Calu3 (cell line): ENCODE results near the gene SPATA6L. TPM values are rescaled to one million over a fixed set of nuclear protein-coding genes. Genes with fewer than 3 reads are reported as not detected.
A peak's percentile ranks its signal among the peaks of the same experiment; 100 is the strongest.
"Not testable (repeated sequence)": the region's sequence is repeated elsewhere in the genome, so short reads cannot be mapped to it uniquely, and the experiment has no call there.

Experiments
- BruUV-seq: library from RNA; stranded (reverse); fragments of 400-500 nt; replicated peaks from 2 replicates; lab custom pipeline; 2021; lab: Mats Ljungman, UMichigan
- CTCF ChIA-PET: fragments of 300-600 bp; sonication (Branson Sonifier 250); formaldehyde crosslinking; loops from one replicate; lab custom pipeline; 2022; ENCODE audit warnings: antibody characterized with exemption; lab: Charles Lee
- DNase-seq: peaks from one replicate; pipeline ENCODE4 v3.0.0; 2022
- H3K27ac Mint-ChIP-seq: one replicate; pipeline ENCODE4 v1.8.0; 2022; ENCODE audit warnings: mixed read lengths; ENCODE audit not compliant: unreplicated experiment
- H3K27me3 Mint-ChIP-seq: one replicate; pipeline ENCODE4 v1.8.0; 2022; ENCODE audit warnings: mixed read lengths; ENCODE audit not compliant: unreplicated experiment
- H3K36me3 Mint-ChIP-seq: one replicate; pipeline ENCODE4 v1.8.0; 2022; ENCODE audit warnings: mild to moderate bottlenecking, moderate library complexity, mixed read lengths; ENCODE audit not compliant: insufficient read depth, unreplicated experiment
- H3K4me1 Mint-ChIP-seq: one replicate; pipeline ENCODE4 v1.8.0; 2022; ENCODE audit warnings: mild to moderate bottlenecking, low read depth, mixed read lengths; ENCODE audit not compliant: unreplicated experiment
- H3K4me3 Mint-ChIP-seq: one replicate; pipeline ENCODE4 v1.8.0; 2022; ENCODE audit warnings: mild to moderate bottlenecking, low read depth, moderate library complexity, mixed read lengths; ENCODE audit not compliant: unreplicated experiment
- H3K9me3 Mint-ChIP-seq: one replicate; pipeline ENCODE4 v1.8.0; 2022; ENCODE audit warnings: low read depth, mixed read lengths; ENCODE audit not compliant: unreplicated experiment
- CTCF ChIP-seq: fragments of 200-600 bp; IDR thresholded peaks from one replicate; pipeline ENCODE4 v1.8.0; 2022; ENCODE audit warnings: antibody characterized with exemption; ENCODE audit not compliant: unreplicated experiment
- intact Hi-C: fragments of 100-400 bp; cut with micrococcal nuclease; formaldehyde crosslinking; loops from one replicate; pipeline ENCODE4 v1.10.0; 2022; ENCODE audit not compliant: unreplicated experiment
- total RNA-seq: library from RNA; stranded (reverse); gene quantifications from 2 replicates; pipeline ENCODE4 v1.2.3, GENCODE V29; 2022

Gene SPATA6L
- total RNA-seq, 1 experiment from 2014 or later, result 5.7 TPM

GRCh38 chr9:4661611-4662010 lies 4.7 kb downstream of the SPATA6L start:
- intact Hi-C loops, result no loop called here
- H3K27me3 Mint-ChIP-seq, result no peaks in the 10 kb centered on the region
- BruUV-seq, result no TSS peak
- peaks cover 17% of the 10 kb centered on the region for H3K4me1 Mint-ChIP-seq
- TF ChIP-seq CTCF, result no peak
- DNase-seq, result no peak
- CTCF ChIA-PET, result no interaction called here
- peak overlapping the region; percentile 69 for H3K27ac Mint-ChIP-seq
- peaks cover 37% of the 10 kb centered on the region for H3K36me3 Mint-ChIP-seq
- H3K9me3 Mint-ChIP-seq, result no peaks in the 10 kb centered on the region
- peak overlapping the region; percentile 79 for H3K4me3 Mint-ChIP-seq

- BruUV-seq, result TSS peak; percentile 6
- DNase-seq, result no peak
- H3K9me3 Mint-ChIP-seq, result no peaks in the 10 kb centered on the region
- H3K4me3 Mint-ChIP-seq, result no peak overlapping the region
- peaks cover 33% of the 10 kb centered on the region for H3K36me3 Mint-ChIP-seq
- intact Hi-C loops, result no loop called here
- CTCF ChIA-PET, result no interaction called here
- H3K27me3 Mint-ChIP-seq, result no peaks in the 10 kb centered on the region
- no peak for TF ChIP-seq CTCF
- no peak overlapping the region for H3K27ac Mint-ChIP-seq
- peaks cover 13% of the 10 kb centered on the region for H3K4me1 Mint-ChIP-seq
Measured at GRCh38 chr9:4661165-4661564, 5.1 kb downstream of the SPATA6L start.

GRCh38 chr9:4660665-4661064 lies 5.6 kb downstream of the SPATA6L start:
- Mint-ChIP-seq H3K36me3 (peaks cover 28% of the 10 kb centered on the region), H3K4me1 (peaks cover 13% of the 10 kb centered on the region)
- CTCF ChIA-PET, DNase-seq, intact Hi-C loops, H3K4me3 Mint-ChIP-seq, BruUV-seq, H3K27me3 Mint-ChIP-seq, H3K9me3 Mint-ChIP-seq, H3K27ac Mint-ChIP-seq: not testable (repeated sequence)

GRCh38 chr9:4657426-4658159 lies 8.7 kb downstream of the SPATA6L start:
- CTCF ChIA-PET, result interaction anchor here (0.8 kb wide), 1 partner anchor 22 kb away, joined by 3 read pairs; the partner anchor contains the start of gene CDC37L1
- intact Hi-C loops, result no loop called here
- no peak overlapping the region for H3K4me3 Mint-ChIP-seq
- no peak overlapping the region for H3K27ac Mint-ChIP-seq
- H3K9me3 Mint-ChIP-seq, result no peaks in the 10 kb centered on the region
- no peak for TF ChIP-seq CTCF
- no TSS peak for BruUV-seq
- no peaks in the 10 kb centered on the region for H3K27me3 Mint-ChIP-seq
- no peaks in the 10 kb centered on the region for H3K4me1 Mint-ChIP-seq
- peaks cover 9% of the 10 kb centered on the region for H3K36me3 Mint-ChIP-seq
- DNase-seq, result no peak

- H3K36me3 Mint-ChIP-seq, result no peaks in the 10 kb centered on the region
- no peak for DNase-seq
- no TSS peak for BruUV-seq
- no peaks in the 10 kb centered on the region for H3K9me3 Mint-ChIP-seq
- H3K27me3 Mint-ChIP-seq, result no peaks in the 10 kb centered on the region
- CTCF ChIA-PET, result no interaction called here
- intact Hi-C loops, result no loop called here
- TF ChIP-seq CTCF, result no peak
- H3K4me3 Mint-ChIP-seq, result no peak overlapping the region
- H3K4me1 Mint-ChIP-seq, result no peaks in the 10 kb centered on the region
- no peak overlapping the region for H3K27ac Mint-ChIP-seq
Measured at GRCh38 chr9:4656621-4657020, 9.7 kb downstream of the SPATA6L start.

- H3K27ac Mint-ChIP-seq, H3K36me3 Mint-ChIP-seq, BruUV-seq, H3K4me3 Mint-ChIP-seq, H3K9me3 Mint-ChIP-seq, H3K4me1 Mint-ChIP-seq, H3K27me3 Mint-ChIP-seq, intact Hi-C loops, DNase-seq: not testable (repeated sequence)
- CTCF ChIA-PET, result interaction anchor here (0.6 kb wide), 1 partner anchor 31 kb away, joined by 5 read pairs; no protein-coding TSS in a partner anchor
Measured at GRCh38 chr9:4656196-4656595, 10.1 kb downstream of the SPATA6L start.
